GM19351 (cell line): Measurements from ENCODE around the gene ZEB2.
A peak's percentile ranks its signal among the peaks of the same experiment; 100 is the strongest.
"Not testable (repeated sequence)": the region's sequence is repeated elsewhere in the genome, so short reads cannot be mapped to it uniquely, and the experiment has no call there.

Experiments
- ATAC-seq: cut with Tn5 transposase; IDR thresholded peaks from one replicate; pipeline ENCODE4 v1.9.1; 2021; ENCODE audit warnings: mild to moderate bottlenecking, moderate library complexity; ENCODE audit not compliant: unreplicated experiment

ZEB2 gene

DNA sequence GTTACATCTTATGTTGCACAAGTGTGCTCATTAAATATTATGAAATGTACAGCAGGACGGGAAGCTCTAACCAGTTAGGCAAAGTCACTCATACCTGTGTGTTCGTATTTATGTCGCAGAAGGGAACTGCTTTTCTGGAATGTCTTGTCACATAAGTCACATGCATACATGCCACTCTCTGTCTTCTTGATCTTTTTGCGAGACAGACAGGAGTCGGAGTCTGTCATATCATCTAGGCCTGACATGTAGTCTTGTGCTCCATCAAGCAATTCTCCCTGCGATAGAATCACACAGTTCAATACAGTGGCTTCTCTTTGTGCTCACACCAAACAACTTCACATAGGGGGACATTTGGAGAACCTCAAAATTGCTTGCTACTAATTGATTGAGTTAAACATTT is 123.6 kb downstream of the ZEB2 start:
- ATAC-seq = no peak

DNA sequence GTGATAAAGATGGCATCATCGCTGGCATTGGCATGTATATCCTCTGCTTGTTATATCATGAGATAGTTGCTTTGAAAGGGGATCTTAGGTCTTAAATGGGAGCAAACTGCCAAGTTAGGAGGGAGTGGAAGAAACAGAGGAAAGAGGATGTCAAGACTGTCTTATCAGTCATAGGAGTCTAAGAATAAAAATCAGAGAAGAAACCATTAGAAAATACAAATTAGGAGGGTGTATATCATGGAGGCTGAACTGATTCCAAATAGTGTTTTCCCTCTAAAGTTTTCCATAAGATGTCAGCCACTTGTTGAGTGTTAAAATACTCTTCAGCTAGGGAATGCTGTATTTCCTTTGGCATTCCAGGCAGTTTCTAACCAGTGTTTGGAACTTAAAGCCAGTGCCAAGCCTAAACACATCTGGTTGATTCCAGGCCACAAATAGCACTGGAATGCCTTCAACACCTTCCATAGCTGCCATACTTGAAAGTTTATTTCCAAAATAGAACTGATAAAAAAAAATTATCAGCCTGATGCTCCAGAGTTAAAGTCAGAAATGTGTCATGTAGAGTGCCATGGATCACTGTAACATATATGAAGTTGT is 129.4 kb downstream of the ZEB2 start:
- no peak for ATAC-seq

DNA sequence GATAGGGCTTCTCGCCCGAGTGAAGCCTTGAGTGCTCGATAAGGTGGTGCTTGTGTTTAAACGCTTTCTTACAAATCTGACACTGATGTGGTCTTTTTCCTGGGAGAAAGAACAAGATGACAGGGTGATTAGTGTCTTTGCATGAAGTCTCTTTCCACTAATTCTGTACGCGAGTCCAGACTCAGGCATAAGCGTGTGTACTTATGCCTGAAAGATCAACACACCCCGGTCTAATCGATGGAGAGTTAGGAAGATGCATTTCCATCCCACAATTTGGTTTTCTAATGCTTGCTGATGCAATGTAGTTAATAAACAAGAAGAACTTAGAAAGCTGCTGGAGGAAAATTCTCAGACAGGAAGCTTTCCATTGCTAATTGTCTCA is 130.0 kb downstream of the ZEB2 start:
- ATAC-seq = no peak

DNA sequence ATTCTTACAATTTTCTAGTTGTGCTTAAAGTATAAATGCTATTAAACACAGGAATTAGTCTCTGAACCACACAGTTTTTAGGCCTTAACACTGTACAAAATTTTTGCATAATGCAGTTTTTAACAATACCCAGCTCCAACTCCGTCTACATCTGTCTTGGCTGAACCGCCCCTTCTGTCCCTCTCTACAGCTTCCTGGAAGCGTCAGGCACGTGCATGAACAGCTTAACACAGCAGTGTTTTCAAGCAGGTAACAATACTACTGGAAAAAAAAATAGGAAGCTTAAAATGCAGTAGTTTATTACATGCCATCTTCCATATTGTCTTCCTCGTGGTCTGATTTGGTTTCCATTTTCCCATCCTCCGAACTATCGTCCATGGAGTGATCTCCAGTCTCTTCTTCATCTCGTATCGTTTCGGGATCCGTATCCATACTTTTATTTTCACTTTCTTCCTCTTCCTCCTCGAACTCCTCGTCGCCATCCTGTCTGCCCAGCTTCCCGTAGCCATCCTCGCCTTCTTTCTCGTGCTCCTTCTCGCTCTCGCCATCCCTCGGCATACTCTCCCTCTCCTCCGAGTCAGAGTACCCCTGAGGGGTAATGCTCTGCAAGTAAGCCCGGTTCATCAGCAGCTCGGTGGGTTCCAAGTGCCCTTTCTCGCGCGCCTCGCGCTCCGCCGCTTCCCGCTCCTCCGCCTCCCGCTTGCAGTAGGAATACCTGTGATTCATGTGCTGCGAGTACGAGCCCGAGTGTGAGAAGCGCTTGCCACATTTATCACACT is 130.6 kb downstream of the ZEB2 start:
- no peak for ATAC-seq

DNA sequence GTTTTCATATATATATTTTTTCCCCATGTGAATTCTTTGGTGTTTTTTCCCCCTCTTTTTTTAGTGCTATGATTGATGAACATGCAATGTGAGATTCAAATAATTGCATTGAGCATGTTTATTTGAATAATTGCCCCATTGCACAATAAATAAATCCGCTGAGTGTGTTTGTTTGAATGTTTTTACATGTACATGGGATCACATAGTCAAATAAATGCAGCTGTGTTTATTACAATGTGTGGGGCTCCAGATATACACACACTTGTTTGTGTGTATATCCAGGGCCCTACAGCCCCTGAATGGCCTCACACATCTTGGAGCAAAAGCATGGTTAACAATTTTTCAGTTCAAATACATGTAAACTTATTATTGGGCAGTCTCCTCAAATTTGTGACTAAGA is 134.5 kb downstream of the ZEB2 start:
- no peak for ATAC-seq

DNA sequence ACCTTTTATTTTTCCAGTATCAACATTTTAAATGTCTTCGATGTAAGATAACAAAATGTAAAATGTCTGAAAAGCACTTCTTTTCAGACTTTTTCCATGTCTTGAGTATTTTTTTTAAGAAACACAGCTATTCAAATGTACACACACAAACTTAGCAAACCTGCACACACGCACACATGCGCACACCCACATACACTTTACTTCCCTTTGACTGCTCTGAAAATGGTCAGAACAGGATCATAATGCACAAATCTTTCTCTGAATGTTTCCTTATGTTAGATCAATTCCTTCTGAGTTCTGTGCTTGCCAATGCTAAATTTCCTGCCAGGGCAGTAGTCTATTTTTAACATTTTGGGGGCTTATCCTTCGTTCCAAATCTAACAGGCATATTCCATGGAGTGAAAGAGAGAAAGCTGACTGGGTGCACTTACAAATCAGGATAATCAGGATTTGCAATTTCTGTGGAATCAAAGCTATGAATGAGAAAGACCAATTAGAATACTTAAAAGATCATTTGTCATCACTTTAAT is 136.3 kb downstream of the ZEB2 start:
- no peak for ATAC-seq

DNA sequence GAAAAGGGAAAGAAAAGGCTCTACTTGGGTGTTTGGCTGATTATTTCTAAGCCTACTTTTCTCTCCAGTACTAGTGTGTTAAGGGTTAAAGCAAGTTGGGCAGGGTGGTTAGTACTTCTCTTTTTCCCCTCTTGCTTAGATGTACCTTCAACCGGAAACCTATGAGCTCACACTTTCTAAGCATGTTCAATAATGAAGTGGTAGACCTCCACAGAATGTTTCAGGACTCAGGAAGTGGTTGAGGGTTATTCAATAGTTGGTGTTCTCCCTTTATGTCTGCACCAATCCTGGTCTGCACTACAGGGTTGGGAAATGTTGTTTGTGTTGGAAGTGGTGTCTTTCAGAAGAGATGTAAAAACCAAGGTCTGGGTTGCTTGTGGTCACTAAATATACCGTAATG is 137.1 kb downstream of the ZEB2 start:
- peak; percentile 99 for ATAC-seq

DNA sequence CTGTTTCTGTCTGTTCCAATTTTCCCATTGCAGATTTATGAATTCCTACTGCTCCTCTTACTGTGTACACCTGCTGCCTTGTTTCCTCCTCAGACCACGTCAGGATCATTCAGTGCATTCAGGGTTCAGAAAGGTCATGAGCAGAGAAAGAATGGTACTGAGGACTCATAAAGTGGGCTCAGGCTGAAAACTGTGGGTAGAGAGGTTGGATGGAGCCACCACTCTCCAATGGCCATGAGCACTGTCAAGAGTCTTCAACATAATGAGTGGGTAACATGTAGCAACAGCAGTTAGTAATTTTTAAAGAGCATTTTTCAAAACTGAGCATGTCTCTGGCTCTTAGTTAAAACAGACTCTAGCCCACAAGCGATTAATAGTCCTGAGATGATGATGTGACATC is 138.2 kb downstream of the ZEB2 start:
- no peak for ATAC-seq

DNA sequence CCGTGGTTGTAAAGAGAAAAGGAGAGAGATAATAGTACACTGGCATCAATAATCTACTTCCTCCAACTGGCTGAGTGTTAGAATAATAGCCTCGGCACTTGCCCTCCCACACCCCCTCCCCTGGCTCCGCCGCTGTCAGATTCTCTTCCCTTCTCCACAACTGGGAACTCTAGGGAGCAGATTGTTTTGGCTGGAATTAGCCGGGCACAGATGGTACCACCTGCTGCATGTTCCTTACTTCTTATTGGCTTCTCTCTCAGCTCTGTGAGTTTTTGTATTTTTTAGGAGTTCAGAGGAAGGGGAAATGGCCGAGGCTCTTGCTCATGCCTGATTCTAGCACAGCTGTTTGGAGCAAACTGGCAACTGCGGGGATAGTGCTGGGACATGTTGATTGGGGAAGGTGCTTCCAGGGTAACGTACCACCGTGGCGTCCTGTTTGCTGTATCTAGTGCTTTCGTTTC is 140.0 kb downstream of the ZEB2 start:
- ATAC-seq = no peak

DNA sequence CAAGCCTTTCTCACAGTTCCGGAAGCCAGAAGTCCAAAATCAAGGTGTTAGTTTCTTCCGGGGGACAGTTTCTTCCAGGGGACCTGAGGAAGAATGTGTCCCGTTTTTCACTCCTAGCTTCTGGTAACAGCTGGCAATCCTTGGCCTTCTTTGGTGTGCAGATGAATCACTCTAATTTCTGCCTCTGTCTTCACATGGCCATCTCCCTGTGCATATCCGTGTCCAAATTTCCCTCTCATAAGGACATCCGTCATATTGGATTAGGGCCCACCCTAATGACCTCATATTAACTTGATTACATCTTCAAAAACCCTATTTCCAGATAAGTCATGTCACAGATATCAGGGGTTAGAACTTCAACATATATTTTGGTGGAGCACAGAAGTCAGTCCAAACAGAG is 141.4 kb downstream of the ZEB2 start:
- no peak for ATAC-seq

DNA sequence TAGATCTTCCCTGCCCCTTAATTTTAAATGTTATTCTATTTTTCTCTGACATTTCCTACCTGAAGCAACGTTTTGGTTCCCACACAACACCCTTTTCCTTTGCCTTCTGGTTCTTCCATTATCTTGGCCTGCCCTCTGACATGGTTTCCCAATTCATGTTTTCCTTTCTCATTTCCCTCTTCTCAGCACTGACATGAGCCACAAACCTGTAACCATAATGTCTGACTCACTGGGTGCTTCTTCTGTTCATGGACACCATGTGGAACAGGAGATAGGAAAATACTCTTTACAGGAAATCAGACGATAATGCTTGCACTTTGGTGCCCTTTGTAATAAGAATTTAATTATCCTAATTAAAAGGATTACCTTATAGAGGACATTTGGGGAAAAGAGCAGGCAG is 142.0 kb downstream of the ZEB2 start:
- no peak for ATAC-seq

DNA sequence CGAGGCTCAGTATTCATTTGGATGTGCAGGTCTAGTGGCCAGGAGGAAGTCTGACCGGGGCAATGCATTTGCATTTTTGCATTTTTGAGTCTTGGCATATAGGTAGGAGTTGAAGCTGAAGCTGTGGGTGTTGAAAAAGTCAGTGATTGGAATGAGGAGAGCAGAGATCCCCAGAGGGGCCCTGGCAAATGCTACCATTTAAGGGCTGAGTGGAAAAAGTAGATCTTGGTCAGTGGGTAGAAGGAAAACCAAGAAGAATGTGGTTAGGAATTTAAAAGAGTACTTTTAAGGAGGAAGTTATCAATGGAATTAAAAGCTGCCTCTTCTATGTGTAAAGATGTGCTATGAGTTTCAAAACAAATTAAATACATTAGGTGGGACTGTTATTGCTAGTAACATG is 143.0 kb downstream of the ZEB2 start:
- no peak for ATAC-seq

DNA sequence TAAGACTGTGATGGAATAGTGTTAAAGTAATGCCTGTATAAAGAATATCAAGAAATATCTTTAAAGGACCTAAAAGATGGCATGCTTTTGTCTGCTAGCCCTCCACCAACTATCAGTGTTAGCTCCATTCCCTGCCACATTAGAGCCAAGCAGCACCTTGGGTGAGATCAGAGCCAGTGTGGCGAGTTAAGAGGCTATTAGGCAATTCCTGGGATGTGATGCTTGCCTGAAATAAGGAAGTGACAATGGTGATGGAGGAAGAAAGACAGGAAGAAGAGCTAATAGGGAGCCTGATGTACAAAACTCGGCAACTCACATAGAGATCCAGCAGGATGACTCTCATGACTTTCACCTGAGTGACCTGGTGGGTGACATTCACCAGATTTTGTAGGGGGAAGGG is 143.5 kb downstream of the ZEB2 start:
- no peak for ATAC-seq

DNA sequence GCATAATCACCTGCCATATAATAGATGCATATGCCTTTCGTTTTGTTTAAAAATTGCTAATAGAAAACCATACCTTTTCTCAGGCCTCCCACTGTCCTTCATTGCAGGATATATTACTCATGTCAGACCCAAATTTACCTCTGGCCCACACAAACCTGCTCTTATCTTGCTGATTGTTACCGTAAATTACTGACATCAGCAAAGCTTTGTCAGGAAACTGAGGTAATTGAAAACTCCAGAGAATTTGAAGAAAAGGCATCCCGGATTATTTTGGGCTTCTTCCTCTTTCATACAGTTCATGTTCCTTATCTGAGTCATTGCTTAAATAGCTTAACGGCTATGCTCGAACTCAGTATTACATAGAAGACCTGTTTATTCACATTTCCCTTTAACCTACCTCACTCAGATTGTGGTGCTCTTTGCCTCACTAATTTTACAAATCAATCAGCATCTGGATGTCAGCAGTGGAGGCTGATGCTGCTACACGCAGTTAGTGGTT is 145.7 kb downstream of the ZEB2 start:
- ATAC-seq = peak; percentile 77

DNA sequence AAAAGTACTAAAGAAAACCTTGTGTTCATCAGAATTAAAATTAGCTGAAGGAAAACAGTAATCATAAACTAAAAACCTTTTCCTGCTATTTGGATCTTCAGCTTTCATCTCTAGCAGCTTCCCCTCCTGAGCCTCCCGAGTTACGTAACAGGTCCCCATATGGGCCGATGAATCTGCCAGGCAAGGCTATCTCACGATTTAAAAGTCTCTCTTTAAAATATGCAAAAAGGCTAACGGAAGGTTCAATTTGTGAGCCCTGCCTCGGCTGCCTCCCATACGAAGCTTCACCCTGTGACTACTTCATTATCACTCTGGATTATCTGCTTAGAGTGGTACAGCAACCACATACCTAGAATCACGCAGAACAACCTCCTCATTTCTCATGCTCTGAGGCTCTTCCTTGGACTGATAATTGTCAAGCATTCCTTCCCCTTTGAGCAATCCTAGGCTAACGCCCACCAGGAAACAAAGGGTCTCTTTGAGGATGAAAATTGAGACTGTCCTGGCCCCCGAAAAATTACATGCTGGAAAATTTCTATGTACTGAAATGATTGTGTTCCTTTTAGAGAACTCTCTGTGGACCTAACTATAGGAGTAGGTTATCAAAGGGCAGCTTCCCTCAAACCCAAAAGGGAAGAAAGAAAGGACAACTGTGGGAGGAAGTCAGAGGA is 147.4 kb downstream of the ZEB2 start:
- no peak for ATAC-seq

DNA sequence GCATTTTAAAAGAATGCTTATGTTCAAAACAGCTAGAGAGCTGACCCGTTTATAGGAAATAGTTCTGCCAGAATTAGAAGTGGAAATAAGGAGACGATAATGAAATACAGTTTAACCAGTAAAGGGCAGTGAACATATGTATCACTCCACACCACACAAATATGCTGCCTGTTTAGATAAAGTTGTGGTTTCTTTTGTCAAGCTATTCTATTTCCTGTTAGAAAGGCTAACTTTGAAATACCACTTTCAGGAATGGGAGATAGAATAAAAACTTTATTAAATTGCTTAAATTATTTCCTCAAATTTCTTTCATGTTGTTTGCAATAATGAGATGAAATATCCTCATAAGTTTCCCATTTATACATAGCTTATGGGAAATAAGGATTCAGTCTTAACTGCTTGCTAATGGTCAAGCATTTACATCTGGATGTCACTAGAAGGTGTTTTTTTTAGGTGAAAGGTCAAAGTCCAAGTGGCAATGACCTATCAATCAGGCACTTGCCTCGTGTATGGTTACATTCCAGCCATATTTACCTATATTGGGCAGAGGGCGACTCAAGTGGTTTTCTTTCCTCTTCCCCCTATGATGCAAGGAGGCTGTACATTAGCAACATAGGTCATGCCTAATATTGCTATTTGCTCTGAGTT is 148.9 kb downstream of the ZEB2 start:
- no peak for ATAC-seq

DNA sequence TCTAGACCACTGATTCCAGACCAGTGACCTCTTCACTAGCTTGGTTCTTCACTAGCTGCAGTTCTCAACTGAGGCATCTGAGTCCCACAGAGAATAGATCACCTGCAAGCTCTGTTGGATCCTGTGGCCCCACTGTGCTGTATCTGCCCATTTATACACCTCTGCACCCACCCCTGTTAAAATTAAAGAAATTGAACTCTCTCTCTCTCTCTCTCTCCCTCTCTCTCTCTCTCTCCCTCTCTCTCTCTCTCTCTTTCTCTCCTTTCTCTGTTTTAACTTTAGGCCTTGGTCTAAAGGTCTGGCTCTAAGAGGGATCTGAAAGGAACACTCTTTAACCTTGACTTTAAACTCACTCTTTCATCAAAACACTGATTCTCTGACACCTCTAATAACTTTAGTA is 150.5 kb downstream of the ZEB2 start:
- ATAC-seq = no peak

DNA sequence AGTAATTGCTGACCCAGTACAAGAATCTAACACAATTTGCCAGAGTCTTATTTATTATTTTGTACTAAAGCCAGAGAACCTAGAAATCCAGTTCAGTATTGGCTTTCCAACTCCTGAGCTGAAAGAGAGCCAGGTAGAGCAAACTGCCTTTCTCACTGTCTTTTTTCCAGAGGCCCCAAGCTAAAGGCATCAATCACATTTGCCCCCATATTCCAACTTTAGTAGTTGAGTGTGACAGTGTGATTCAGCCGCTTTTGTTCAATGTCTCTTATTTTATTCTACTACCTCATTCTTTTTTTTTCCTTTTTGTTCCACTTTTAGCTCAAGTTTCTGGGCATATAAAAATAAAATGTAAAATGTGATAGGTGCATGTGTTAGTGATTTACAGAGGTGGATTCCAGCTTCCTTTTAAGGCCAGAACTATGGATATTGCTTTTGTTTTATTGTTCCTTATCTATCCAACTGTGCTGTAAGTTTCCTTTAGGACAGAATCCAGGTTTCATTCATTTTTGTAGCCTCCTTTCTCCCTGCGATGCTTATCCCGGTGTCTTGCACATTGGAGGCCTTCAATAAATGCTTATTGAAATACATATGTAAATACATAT is 153.0 kb downstream of the ZEB2 start:
- no peak for ATAC-seq

DNA sequence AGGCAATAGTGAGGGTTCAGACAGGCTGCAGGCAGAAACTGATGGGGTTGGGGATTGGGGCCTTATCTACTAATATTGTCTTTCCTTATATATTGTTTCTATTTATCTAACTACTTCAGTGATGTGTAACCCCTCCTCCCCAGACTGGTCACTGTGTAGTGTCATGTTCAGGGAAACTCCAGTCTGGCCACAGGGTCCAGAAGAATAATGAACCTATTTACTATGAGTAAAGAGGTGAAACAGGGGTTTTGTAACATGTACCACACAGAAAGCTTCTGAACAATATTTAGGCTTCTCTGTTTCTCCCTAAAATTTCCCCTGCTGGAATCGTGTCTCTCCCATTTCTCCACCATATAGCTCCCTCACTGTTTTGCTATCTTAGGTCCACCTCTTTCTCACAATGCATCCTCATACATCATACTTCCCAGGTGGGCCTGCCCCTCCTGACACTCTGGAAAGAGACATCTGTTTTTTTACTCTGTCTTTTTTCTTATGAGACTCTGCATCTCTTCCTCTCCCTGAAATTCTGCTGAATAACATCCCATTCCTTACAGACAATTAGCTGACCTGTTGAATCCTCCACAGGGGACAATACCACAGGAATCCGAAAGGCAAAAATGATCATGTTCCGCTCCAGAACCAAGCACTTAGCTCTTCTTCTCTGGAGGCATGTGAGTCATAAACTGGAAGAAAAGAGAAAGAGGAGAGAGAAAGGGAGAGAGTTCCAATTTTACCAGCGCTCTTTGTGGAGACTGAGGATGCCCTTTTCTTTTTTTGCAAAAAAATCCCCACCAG is 154.8 kb downstream of the ZEB2 start:
- peak; percentile 81 for ATAC-seq

DNA sequence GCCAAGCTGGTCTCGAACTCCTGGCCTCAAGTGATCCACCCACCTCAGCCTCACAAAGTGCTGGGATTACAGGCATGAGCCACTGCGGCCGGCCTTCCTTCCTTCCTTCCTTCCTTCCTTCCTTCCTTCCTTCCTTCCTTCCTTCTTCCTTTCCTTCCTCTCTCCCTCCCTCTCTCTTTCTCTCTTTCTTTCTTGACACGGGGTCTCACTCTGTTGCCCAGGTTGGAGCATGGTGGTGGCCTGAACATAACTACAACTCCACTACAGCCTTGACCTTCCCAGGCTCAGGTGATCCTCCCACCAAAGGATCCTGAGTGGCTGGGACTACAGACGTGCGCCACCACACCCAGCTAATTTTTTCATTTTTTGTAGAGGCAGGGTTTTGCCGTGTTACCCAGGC is 155.7 kb downstream of the ZEB2 start:
- ATAC-seq = not testable (repeated sequence)
